Neural progenitor cell (in vitro differentiated cells): ENCODE results near the gene ARL5B. TPM values are rescaled to one million over a fixed set of nuclear protein-coding genes. Genes with fewer than 3 reads are reported as not detected.

Experiments used
- DNase-seq: peaks from one replicate; pipeline ENCODE4 v3.0.0-alpha.2; 2016; ENCODE audit warnings: low spot score
- H2AFZ ChIP-seq: fragments of 200-600 bp; sonication (generic); replicated peaks from 2 replicates; pipeline ENCODE4 v1.6.1; 2016; ENCODE audit warnings: antibody characterized with exemption
- H3F3A ChIP-seq: fragments of 200-600 bp; sonication (generic); 2 replicates; pipeline ENCODE4 v1.6.1; 2016; ENCODE audit warnings: antibody characterized with exemption, low read depth
- H3K27ac ChIP-seq: fragments of 200-600 bp; sonication (generic); 2 replicates; pipeline ENCODE4 v1.5.1; 2016; ENCODE audit warnings: mild to moderate bottlenecking
- H3K27me3 ChIP-seq: fragments of 200-600 bp; sonication (generic); 2 replicates; pipeline ENCODE4 v1.6.1; 2016; ENCODE audit warnings: mild to moderate bottlenecking, moderate library complexity
- H3K36me3 ChIP-seq: fragments of 200-600 bp; sonication (generic); 2 replicates; pipeline ENCODE4 v1.5.1; 2016
- H3K4me1 ChIP-seq: fragments of 200-600 bp; sonication (generic); 2 replicates; pipeline ENCODE4 v1.6.1; 2016; ENCODE audit warnings: mixed run types
- H3K4me2 ChIP-seq: fragments of 200-600 bp; sonication (generic); 2 replicates; pipeline ENCODE4 v1.6.1; 2016
- H3K4me3 ChIP-seq: fragments of 200-600 bp; sonication (generic); 2 replicates; pipeline ENCODE4 v1.5.1; 2016
- H3K79me2 ChIP-seq: fragments of 200-600 bp; sonication (generic); 2 replicates; pipeline ENCODE4 v1.6.1; 2016; ENCODE audit warnings: low read depth
- H3K9ac ChIP-seq: fragments of 200-600 bp; sonication (generic); 2 replicates; pipeline ENCODE4 v1.6.1; 2016
- H3K9me3 ChIP-seq: fragments of 200-600 bp; sonication (generic); 2 replicates; pipeline ENCODE4 v1.5.1; 2016; ENCODE audit warnings: low read depth
- H4K20me1 ChIP-seq: fragments of 200-600 bp; sonication (generic); 2 replicates; pipeline ENCODE4 v1.6.1; 2016; ENCODE audit warnings: low read depth
- H3K27ac Mint-ChIP-seq: 3 replicates; pipeline ENCODE4 v1.8.0; 2021; ENCODE audit warnings: mixed read lengths
- H3K27me3 Mint-ChIP-seq: 2 replicates; pipeline ENCODE4 v1.8.0; 2022; ENCODE audit warnings: low read depth, mild to moderate bottlenecking, inconsistent platforms, moderate library complexity, mixed read lengths; ENCODE audit not compliant: insufficient read depth
- H3K36me3 Mint-ChIP-seq: 3 replicates; pipeline ENCODE4 v1.8.0; 2021; ENCODE audit warnings: mixed read lengths
- H3K4me1 Mint-ChIP-seq: 3 replicates; pipeline ENCODE4 v1.8.0; 2021; ENCODE audit warnings: mixed read lengths
- H3K4me3 Mint-ChIP-seq: 3 replicates; pipeline ENCODE4 v1.8.0; 2021; ENCODE audit warnings: mild to moderate bottlenecking, moderate library complexity, mixed read lengths
- H3K9me3 Mint-ChIP-seq: 3 replicates; pipeline ENCODE4 v1.8.0; 2020; ENCODE audit warnings: mixed read lengths
- EZH2 ChIP-seq: fragments of 200-600 bp; sonication (generic); IDR thresholded peaks from 2 replicates; pipeline ENCODE4 v1.6.1; 2017; ENCODE audit warnings: antibody characterized with exemption, mild to moderate bottlenecking, moderate library complexity
- EZH2phosphoT487 ChIP-seq: fragments of 200-600 bp; sonication (generic); IDR thresholded peaks from 2 replicates; pipeline ENCODE4 v1.6.1; 2017; ENCODE audit warnings: antibody characterized with exemption
- total RNA-seq: library from RNA; depleted of rRNA; stranded (reverse); fragments of >200 nt; gene quantifications from 2 replicates; pipeline ENCODE4 v1.2.3, GENCODE V29; 2015; ENCODE audit warnings: low replicate concordance
- TF ChIP-seq, protein P1 (sequence below): fragments of 200-600 bp; sonication (generic); IDR thresholded peaks from 2 replicates; pipeline ENCODE4 v1.5.1; 2017; ENCODE audit warnings: antibody characterized with exemption, mild to moderate bottlenecking

The ARL5B gene
- total RNA-seq, 1 donor from 2014 or later, result 108 TPM

DNA sequence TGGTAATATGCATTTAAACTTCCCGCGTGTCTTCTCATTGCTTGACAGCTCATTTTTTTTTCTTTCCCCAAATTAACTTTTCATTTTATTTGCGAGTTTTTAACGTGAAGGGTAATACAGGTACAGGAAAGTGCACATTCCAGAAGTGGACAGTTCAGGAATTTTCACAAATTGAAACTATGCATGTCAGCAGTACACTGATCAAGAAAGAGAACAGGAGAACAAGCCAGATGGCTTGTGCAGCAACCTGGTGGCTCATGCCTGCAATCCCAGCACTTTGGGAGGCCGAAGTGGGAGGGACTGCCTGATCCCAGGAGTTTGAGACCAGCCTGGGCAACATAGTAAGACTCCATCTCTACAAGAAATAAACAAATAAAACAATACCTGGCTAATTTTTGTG is 28.5 kb downstream of the ARL5B start:
- DNase-seq, result no peak
- Histone ChIP-seq H3K4me1 (no peaks in the 10 kb centered on the region), H2AFZ (no peak overlapping the region), H3K4me2 (no peak overlapping the region), H3K36me3 (no peaks in the 10 kb centered on the region), H3K9me3 (no peaks in the 10 kb centered on the region), H3K9ac (no peak overlapping the region), H4K20me1 (no peaks in the 10 kb centered on the region), H3K27me3 (no peaks in the 10 kb centered on the region), H3K27ac (no peak overlapping the region), H3K79me2 (no peaks in the 10 kb centered on the region), H3K4me3 (no peak overlapping the region), H3F3A (no peaks in the 10 kb centered on the region)
- Mint-ChIP-seq H3K4me3 (no peak overlapping the region), H3K4me1 (peaks cover 5% of the 10 kb centered on the region), H3K36me3 (peaks cover 8% of the 10 kb centered on the region), H3K27ac (no peak overlapping the region), H3K27me3 (peaks cover 3% of the 10 kb centered on the region), H3K9me3 (no peaks in the 10 kb centered on the region)
- TF ChIP-seq, protein P1, sequence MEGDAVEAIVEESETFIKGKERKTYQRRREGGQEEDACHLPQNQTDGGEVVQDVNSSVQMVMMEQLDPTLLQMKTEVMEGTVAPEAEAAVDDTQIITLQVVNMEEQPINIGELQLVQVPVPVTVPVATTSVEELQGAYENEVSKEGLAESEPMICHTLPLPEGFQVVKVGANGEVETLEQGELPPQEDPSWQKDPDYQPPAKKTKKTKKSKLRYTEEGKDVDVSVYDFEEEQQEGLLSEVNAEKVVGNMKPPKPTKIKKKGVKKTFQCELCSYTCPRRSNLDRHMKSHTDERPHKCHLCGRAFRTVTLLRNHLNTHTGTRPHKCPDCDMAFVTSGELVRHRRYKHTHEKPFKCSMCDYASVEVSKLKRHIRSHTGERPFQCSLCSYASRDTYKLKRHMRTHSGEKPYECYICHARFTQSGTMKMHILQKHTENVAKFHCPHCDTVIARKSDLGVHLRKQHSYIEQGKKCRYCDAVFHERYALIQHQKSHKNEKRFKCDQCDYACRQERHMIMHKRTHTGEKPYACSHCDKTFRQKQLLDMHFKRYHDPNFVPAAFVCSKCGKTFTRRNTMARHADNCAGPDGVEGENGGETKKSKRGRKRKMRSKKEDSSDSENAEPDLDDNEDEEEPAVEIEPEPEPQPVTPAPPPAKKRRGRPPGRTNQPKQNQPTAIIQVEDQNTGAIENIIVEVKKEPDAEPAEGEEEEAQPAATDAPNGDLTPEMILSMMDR, result no peak
- TF ChIP-seq EZH2, result no peak
- no peak for TF ChIP-seq EZH2phosphoT487

GRCh38 chr10:18689498-18689897 is 30.3 kb downstream of the ARL5B start:
- H3K9me3 Mint-ChIP-seq, result no peaks in the 10 kb centered on the region
- H3F3A ChIP-seq, result no peaks in the 10 kb centered on the region
- H3K4me1 ChIP-seq, result no peaks in the 10 kb centered on the region
- H4K20me1 ChIP-seq, result no peaks in the 10 kb centered on the region
- no peaks in the 10 kb centered on the region for H3K36me3 Mint-ChIP-seq
- peaks cover 5% of the 10 kb centered on the region for H3K4me1 Mint-ChIP-seq
- TF ChIP-seq, protein P1, result peak; percentile 67
- TF ChIP-seq EZH2phosphoT487 (no peak), EZH2 (no peak)
- H3K27ac ChIP-seq, result no peak overlapping the region
- peak; percentile 7 for DNase-seq
- H3K79me2 ChIP-seq, result no peaks in the 10 kb centered on the region
- no peaks in the 10 kb centered on the region for H3K36me3 ChIP-seq
- H2AFZ ChIP-seq, result no peak overlapping the region
- no peak overlapping the region for H3K4me3 ChIP-seq
- no peak overlapping the region for H3K4me3 Mint-ChIP-seq
- no peak overlapping the region for H3K27ac Mint-ChIP-seq
- H3K9me3 ChIP-seq, result no peaks in the 10 kb centered on the region
- H3K27me3 ChIP-seq, result no peaks in the 10 kb centered on the region
- peaks cover 8% of the 10 kb centered on the region for H3K27me3 Mint-ChIP-seq
- no peak overlapping the region for H3K4me2 ChIP-seq
- no peak overlapping the region for H3K9ac ChIP-seq

DNA sequence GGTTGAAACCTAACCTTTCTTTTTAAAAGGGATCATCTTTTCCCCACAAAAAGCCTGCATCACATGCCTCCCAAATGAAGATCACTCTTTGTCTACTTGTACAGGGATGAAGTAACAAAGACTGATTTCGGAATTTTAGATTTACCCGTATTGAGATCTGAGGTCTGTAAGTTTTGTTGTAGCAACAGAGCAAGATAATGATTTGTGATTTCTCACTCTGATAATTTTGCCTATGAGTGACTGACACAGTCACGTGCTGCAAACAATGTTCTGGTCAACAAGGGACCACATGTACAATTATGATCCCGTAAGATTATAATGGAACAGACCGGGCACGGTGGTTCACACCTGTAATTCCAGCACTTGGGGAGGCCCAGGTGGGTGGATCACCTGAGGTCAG is 31.3 kb downstream of the ARL5B start:
- H2AFZ ChIP-seq, result no peak overlapping the region
- H3K27me3 Mint-ChIP-seq, result peaks cover 6% of the 10 kb centered on the region
- H3K79me2 ChIP-seq, result no peaks in the 10 kb centered on the region
- no peak overlapping the region for H3K27ac ChIP-seq
- no peak overlapping the region for H3K4me3 Mint-ChIP-seq
- no peak overlapping the region for H3K27ac Mint-ChIP-seq
- no peaks in the 10 kb centered on the region for H3K9me3 ChIP-seq
- no peaks in the 10 kb centered on the region for H3K36me3 ChIP-seq
- no peak overlapping the region for H3K4me2 ChIP-seq
- peaks cover 1% of the 10 kb centered on the region for H3K9me3 Mint-ChIP-seq
- H3K36me3 Mint-ChIP-seq, result no peaks in the 10 kb centered on the region
- H3F3A ChIP-seq, result no peaks in the 10 kb centered on the region
- no peaks in the 10 kb centered on the region for H3K27me3 ChIP-seq
- no peak overlapping the region for H3K4me3 ChIP-seq
- TF ChIP-seq, protein P1, result no peak
- no peak for TF ChIP-seq EZH2phosphoT487
- TF ChIP-seq EZH2, result no peak
- no peaks in the 10 kb centered on the region for H4K20me1 ChIP-seq
- peaks cover 5% of the 10 kb centered on the region for H3K4me1 Mint-ChIP-seq
- no peak overlapping the region for H3K9ac ChIP-seq
- no peak for DNase-seq
- H3K4me1 ChIP-seq, result no peaks in the 10 kb centered on the region
